Activated CD8-positive, alpha-beta memory T cell treated with anti-CD3 and anti-CD28 coated beads for 24 hours (primary cell): ENCODE results near the gene ELAVL3.

Experiments
- DNase-seq: peaks from one replicate; pipeline ENCODE4 v3.0.0-alpha.2; 2020

The ELAVL3 gene

GRCh38 chr19:11405846-11406643, 74.8 kb downstream of the ELAVL3 start:
- peak; percentile 66 for DNase-seq

- DNase-seq = no peak
Measured at GRCh38 chr19:11404588-11405222, 76.1 kb downstream of the ELAVL3 start.

DNA sequence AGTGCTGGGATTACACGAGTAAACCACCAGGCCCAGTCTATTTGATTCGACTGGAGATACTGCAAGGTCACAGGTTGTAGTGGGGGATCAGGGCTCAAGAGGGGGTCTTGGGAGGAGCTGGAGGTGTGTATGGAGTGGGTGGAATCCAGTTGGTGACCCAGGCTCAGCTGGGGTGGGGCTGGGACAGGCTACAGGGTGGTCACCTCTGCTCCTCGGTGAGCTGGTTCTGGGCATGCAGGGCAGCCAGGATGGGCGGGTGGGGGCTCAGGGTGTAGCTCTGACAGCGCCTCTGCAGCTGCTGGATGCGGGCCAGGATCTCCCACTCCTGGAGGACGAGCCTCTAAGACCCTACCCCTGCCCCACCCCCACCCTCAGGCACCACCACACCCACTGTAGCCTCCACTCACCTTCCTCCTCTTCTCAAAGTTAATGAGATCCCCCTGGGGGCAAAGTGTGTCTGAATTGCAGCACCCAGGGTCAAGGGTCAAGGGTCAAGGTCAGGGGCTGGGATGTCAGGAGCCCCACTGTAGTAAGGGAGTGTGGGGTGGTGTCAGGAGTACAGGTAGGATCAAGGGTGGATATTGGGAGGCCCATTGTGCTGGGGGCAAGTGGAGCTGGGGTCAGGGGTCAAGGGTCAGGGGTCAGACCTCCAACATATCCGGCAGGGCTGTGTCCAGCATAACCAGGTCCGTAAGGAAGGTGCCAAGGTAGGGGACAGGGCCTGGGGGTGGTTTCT, 78.9 kb downstream of the ELAVL3 start:
- DNase-seq = no peak
